Measurements from ENCODE around the gene CSK. TPM values are rescaled to one million over a fixed set of nuclear protein-coding genes. Genes with fewer than 3 reads are reported as not detected.

Gene CSK
- total and polyA plus RNA-seq, 3 donors from 2014 or later: 41.5 to 45.6 (median 43.1) TPM

- Histone ChIP-seq H3K36me3 (ENCODE audit: low read depth, missing control alignments) (no peaks in the 10 kb centered on the region), H3K9me3 (no peaks in the 10 kb centered on the region), H3K27me3 (no peaks in the 10 kb centered on the region), H3K4me3 (no peak within 1 kb of the TSS), H3K4me1 (peaks cover 6% of the 10 kb centered on the region), H3K27ac (no peak within 1 kb of the TSS)
- intact Hi-C loops (cut with DNase I; ENCODE audit: low total_unique reads): no loop called here
- WGBS, 2 donors: 56 to 64% methylated on average over 8 to 12 of the region's 12 CpGs
- no peak for TF ChIP-seq POLR2A (IDR thresholded peaks at IDR 0.05)
- TF ChIP-seq, protein P1, sequence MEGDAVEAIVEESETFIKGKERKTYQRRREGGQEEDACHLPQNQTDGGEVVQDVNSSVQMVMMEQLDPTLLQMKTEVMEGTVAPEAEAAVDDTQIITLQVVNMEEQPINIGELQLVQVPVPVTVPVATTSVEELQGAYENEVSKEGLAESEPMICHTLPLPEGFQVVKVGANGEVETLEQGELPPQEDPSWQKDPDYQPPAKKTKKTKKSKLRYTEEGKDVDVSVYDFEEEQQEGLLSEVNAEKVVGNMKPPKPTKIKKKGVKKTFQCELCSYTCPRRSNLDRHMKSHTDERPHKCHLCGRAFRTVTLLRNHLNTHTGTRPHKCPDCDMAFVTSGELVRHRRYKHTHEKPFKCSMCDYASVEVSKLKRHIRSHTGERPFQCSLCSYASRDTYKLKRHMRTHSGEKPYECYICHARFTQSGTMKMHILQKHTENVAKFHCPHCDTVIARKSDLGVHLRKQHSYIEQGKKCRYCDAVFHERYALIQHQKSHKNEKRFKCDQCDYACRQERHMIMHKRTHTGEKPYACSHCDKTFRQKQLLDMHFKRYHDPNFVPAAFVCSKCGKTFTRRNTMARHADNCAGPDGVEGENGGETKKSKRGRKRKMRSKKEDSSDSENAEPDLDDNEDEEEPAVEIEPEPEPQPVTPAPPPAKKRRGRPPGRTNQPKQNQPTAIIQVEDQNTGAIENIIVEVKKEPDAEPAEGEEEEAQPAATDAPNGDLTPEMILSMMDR (IDR thresholded peaks at IDR 0.05): no peak
- DNase-seq: peak; percentile 30
Measured at GRCh38 chr15:74812533-74812932, 30.7 kb downstream of the CSK start, which contains the start of gene LMAN1L. Gene LMAN1L, plus strand, starts transcription at chr15:74812835. Its CDS starts 20 bp downstream, at chr15:74812855.

- H3K4me3 ChIP-seq: no peak overlapping the region
- peaks cover 6% of the 10 kb centered on the region for H3K4me1 ChIP-seq
- TF ChIP-seq, protein P1 (IDR thresholded peaks at IDR 0.05): no peak
- TF ChIP-seq POLR2A (IDR thresholded peaks at IDR 0.05): no peak
- H3K36me3 ChIP-seq (ENCODE audit: low read depth, missing control alignments): no peaks in the 10 kb centered on the region
- no peaks in the 10 kb centered on the region for H3K9me3 ChIP-seq
- intact Hi-C loops (cut with DNase I; ENCODE audit: low total_unique reads): no loop called here
- 80 to 83% methylated on average over 9 to 10 of the region's 10 CpGs for WGBS, 2 donors
- no peaks in the 10 kb centered on the region for H3K27me3 ChIP-seq
- peak; percentile 39 for DNase-seq
- no peak overlapping the region for H3K27ac ChIP-seq
Measured at GRCh38 chr15:74815121-74815934, 33.4 kb downstream of the CSK start.

DNA sequence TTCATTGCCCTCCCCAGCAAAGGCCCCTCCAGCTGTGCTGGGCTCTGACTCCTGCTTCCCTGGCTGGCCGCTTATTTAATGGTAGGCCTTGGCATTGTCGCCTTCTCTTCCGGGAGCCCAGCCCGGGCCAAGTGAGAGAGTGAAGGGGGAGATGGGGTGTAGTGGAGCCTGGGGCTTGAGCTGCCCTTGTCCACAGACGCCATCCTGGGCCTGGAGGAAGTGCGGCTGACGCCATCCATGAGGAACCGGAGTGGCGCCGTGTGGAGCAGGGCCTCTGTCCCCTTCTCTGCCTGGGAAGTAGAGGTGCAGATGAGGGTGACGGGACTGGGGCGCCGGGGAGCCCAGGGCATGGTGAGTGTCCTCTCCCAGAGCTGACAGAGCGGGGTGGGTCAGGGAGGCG lies 34.1 kb downstream of the CSK start:
- Histone ChIP-seq H3K27me3 (no peaks in the 10 kb centered on the region), H3K36me3 (ENCODE audit: low read depth, missing control alignments) (no peaks in the 10 kb centered on the region), H3K4me3 (peak overlapping the region in 1 of 2 donors; percentile 15), H3K9me3 (no peaks in the 10 kb centered on the region), H3K4me1 (peaks cover 6% of the 10 kb centered on the region), H3K27ac (no peak overlapping the region)
- intact Hi-C loops (cut with DNase I; ENCODE audit: low total_unique reads): no loop called here
- WGBS, 2 donors: 42 to 73% methylated on average over 3 to 15 of the region's 15 CpGs
- DNase-seq: no peak
- TF ChIP-seq, protein P1 (IDR thresholded peaks at IDR 0.05): no peak
- no peak for TF ChIP-seq POLR2A (IDR thresholded peaks at IDR 0.05)

- Histone ChIP-seq H3K4me1 (peaks cover 6% of the 10 kb centered on the region), H3K27me3 (no peaks in the 10 kb centered on the region), H3K36me3 (ENCODE audit: low read depth, missing control alignments) (no peaks in the 10 kb centered on the region), H3K4me3 (peak overlapping the region in 1 of 2 donors; percentile 15), H3K27ac (no peak overlapping the region), H3K9me3 (no peaks in the 10 kb centered on the region)
- intact Hi-C loops (cut with DNase I; ENCODE audit: low total_unique reads): no loop called here
- WGBS, 2 donors: 36 to 49% methylated on average over 17 to 19 of the region's 19 CpGs
- no peak for DNase-seq
- TF ChIP-seq, protein P1 (IDR thresholded peaks at IDR 0.05): no peak
- TF ChIP-seq POLR2A (IDR thresholded peaks at IDR 0.05): no peak
Measured at GRCh38 chr15:74816624-74817369, 34.9 kb downstream of the CSK start.
